T-helper 1 cell (primary cell): ENCODE data around the gene DOCK11.

Experiments used
- DNase-seq, 5 donors: peaks; one replicate each; pipeline ENCODE4 v3.0.0-alpha.2; 2012 to 2020

DOCK11 gene

GRCh38 chrX:118502161-118502789, 6.7 kb downstream of the DOCK11 start:
- DNase-seq: peak in 1 of 5 donors; percentile 14

DNA sequence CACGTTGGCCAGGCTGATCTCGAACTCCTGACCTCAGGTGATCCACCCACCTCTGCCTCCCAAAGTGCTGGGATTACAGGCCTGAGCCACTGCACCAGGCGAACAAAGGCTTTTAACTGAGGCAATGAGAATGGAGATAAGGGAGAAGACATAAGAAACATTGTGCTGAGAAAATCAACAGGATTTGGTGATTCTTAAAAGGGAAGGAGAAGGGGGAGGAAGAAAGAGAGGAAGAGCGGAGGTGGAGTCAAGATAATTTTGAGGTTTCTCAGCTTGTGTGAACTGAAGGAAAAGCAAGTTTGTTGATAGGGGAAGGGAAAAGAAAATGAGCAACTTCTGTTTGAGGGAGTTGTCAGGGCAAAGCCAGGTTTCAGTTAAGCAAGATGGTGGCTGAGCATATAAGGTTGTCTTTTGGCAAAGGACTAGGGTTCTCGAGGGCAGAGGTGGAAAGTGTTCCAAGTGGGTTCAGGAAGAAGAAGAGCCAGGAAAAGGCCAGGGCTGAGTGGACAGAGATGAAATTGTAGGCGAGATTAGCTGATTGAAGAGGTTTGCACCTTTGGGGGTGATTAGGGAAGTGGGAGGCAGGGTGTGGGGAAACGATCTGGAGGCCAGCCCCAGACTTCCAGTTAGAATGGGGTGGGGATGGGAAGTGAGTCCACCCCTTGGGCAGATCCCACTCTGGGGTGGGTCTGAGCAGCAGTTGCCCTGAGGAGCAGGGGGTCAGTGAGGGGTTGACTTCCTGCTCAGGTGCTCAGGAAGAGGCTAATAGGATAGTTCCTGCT, 7.8 kb downstream of the DOCK11 start:
- no peak for DNase-seq

DNA sequence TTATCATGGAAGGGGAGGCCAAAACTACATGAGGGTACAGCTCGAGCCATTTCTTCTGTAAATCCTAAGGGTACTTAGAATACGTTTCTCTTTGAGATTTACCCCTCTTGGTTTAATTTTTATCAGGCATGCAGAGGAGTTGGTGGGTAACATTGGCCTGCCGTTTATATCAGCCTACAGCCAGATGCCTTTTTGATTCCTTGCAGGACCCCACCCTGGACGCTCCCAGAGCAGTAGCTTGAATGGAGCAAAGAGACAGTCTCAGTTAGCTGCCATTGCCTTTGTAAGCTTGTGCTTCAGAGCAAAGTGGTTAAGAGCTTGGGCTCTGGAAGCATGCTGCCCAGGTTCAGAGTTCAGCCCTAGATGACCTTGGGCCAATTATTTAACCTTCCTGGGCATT, 9.0 kb downstream of the DOCK11 start:
- no peak for DNase-seq

GRCh38 chrX:118506805-118507480, 11.3 kb downstream of the DOCK11 start:
- DNase-seq: no peak

GRCh38 chrX:118507766-118508165, 12.2 kb downstream of the DOCK11 start:
- DNase-seq: no peak

DNA sequence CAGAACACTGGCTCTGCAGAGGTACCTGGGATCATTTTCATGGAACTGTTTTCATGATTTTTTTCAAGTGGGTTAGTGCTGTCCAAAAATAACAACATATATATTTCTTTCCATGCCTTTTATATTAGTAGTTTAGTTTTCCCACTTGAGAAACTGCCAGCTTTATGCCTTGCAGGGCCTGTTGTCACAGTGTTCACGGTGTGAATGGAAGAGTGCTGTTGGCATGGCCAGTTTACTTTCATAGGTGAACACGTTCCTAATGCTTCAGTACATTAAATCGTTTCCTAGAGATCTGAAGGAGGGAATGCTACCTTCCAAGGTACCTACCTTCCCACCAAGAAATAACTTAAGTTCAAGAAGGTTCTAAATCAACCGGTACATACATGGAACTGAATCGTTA, 12.6 kb downstream of the DOCK11 start:
- no peak for DNase-seq

GRCh38 chrX:118508635-118509034, 13.0 kb downstream of the DOCK11 start:
- no peak for DNase-seq

DNA sequence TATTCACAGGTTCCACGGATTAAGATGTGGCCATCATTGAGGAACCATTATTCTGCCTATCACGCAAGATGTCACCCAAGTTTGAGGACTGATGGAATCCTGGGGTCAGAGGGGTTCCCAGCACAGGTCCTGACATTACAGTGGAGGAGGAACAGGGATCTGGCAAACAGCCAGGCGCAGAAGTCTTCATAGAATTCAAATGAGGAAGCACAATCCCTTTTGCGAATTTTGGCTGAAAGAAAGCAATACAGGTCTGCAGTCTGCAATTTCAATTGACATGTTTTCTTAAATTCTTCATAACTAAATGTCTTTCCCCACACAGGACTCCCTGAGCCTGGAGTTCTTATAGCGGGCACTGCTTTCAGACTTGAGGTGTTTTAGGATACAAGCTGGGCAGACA, 14.5 kb downstream of the DOCK11 start:
- no peak for DNase-seq

DNA sequence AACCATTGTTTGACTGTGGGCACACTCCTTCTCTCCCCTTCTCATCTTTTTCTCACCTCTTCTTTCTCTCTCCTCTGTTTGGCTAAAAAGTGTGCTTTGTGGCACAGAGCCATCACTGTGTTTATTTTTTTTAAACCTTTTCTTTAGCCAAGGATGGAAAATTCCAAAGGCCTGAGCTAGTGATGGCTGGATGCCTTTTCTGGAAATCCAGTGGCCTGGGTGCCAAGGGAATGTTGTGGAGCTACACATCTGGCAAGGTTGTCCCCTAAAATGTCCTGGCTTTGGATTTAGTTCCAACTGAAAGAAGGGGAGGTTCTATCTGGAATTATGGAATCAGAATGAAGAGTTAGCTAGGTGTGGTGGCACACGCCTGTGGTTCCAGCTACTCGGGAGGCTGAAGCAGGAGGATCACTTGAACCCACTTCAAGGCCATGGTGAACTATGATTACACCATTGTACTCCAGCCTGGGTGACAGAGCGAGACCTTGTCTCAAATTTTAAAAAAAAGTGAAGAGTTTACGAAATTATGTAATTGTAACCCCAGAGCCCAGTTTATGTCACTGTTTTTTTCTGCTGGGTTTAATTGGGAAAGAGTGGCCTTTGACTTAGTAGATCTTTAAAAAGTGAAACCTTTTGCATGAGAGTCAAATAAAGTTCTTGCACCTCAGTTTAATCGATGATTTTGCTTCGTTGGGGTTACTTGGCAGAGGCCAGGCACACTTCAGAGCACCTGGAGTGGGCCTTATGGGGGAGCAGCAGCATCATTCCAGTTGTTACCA, 17.7 kb downstream of the DOCK11 start:
- no peak for DNase-seq

DNA sequence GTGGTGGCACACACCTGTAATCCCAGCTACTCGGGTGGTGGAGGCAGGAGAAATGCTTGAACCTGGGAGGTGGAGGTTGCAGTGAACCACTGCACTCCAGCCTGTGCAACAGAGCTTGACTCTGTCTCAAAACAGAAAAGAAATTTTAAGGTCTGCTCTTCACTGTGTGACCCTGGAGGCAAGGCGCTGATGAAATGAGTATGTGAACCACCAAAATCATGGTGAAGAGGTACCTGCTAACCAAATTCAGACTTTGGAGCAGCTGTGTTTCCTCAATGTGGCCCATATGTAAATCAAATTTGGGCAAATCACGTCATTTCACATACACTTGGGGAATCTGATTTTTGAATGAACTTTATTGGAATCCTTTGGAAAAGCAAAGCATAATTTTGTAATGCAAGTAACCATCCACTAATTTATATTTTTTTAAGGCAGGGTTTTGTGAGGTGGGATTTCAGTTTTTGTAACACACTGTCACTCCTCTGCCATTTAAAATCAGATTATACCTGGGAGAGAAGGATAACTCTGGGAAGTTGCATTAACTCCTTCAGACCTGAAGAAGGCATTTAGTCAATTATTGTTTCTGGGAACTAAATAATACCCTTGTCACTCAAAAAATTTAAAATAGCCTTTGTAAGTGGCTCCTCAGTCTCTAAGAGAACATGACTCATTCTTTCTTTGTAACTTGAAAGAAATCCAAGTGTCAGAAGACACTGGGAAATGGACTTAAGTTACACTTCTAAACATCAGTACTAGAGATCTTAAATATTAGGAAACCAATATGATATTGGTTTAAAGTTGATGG, 24.0 kb downstream of the DOCK11 start:
- DNase-seq: no peak

- no peak for DNase-seq
These were observed 24.9 kb downstream of the DOCK11 start for GRCh38 chrX:118520216-118521206.

- DNase-seq: no peak
These were observed 25.8 kb downstream of the DOCK11 start for GRCh38 chrX:118521435-118521834.

- no peak for DNase-seq
These were observed 26.8 kb downstream of the DOCK11 start for GRCh38 chrX:118522230-118522926.

DNA sequence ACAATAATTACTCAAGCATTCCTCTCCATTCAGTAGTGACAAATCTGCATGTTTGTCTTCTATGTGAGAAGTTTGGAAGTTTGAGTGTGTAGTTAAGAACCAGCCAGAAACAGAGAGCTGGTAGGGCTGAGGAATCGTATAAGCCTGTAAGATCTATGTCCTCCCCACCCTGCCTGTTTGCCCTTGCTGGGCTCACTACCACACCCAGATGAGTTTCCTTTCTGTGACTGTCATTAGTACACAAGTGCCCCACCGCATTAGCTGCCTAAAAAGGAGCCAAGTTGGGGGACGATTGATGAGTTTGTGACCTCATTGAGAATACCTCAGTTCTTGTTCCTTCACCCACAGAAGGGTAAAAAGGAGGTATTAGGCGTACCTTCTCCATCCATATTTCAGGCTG, 28.3 kb downstream of the DOCK11 start:
- peak; percentile 11 to 69 (median 31) for DNase-seq

- DNase-seq: no peak
These were observed 28.7 kb downstream of the DOCK11 start for GRCh38 chrX:118524344-118524743.

- DNase-seq: no peak
These were observed 29.6 kb downstream of the DOCK11 start for GRCh38 chrX:118525174-118525730.

DNA sequence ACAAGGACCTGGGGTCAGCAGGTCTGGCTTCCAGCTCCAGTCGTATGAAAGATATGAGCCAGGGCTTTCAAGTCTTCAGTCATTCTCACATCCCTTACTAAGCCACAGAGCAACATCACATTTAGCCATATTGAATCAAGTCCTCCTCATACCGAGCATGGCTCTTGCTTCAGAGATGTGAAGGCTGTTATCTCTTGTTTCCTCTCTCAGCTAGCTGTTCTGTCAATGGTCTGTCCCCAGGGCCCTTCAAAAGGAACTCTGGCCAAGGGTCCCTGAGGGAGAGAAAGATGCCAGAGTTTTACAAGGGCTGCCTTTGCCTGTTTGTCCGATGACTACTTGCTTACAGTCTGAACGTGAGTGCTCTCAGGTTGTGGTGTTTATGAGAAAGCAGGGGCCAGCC, 30.5 kb downstream of the DOCK11 start:
- DNase-seq: no peak

GRCh38 chrX:118528071-118528737, 32.6 kb downstream of the DOCK11 start:
- DNase-seq: peak; percentile 13 to 76 (median 32)

- DNase-seq: peak in 1 of 5 donors; percentile 38
These were observed 34.8 kb downstream of the DOCK11 start for GRCh38 chrX:118530219-118530911.
